ENCODE data around the gene ZNF133. TPM values are rescaled to one million over a fixed set of nuclear protein-coding genes. Genes with fewer than 3 reads are reported as not detected.

Gene ZNF133
- 23.8 and 25.3 TPM in 2 replicates for total RNA-seq

DNA sequence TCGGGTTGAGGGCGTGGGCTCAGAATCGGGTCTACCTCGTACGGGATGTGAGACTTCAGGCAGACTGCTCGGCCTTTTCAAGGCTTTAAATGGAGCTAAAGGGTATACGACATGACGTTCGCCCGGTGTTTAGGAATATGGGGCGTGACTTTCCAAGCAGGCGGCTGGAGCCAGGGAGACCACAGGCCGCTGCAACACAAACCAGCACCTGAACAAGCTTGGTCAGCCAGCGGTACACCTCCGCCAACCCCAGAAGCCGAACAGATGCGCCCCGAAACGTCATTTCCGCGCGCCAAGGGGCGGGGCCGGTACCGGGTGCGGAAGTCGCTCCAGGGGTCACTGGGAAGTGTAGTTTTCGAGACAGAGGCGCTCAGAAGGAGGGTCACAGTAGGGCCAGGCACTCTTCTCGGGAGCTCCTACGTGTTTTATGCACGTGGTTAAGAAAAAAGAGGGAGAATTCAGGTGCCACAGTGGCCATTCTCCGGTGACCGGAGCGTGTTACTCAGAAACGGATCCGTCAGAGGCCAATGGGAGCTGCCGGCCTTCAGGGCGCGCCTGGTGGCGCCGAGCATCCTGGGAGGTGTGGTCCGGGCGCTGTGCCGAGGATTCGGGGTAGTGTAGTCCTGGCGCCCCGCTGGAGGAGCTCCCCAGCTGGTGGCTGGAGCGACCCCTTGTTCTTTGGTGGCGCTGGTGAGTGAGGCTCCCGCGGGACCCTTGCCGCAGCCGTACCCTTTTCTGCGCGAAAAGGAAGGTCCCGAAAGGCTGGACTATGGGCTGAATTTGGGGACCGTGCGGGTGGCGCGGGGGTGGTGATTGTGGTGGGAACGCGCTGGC, at the start of gene ZNF133:
Gene ZNF133, plus strand, starts transcription at position 613 of the 834 bp plus-strand sequence. CDS start 17,160 bp downstream, outside the sequence.

Other genes with a start within 250 kb of the ZNF133 start
- gene OVOL2, start 230.6 kb upstream of the ZNF133 start, total RNA-seq, result not detected in 2 replicates
- 15.9 and 19.1 TPM in 2 replicates for gene KAT14, start 150.7 kb upstream of the ZNF133 start, total RNA-seq
- gene PET117, start 150.7 kb upstream of the ZNF133 start, total RNA-seq, result 8.5 and 11.1 TPM in 2 replicates
- gene DZANK1, start 178.5 kb downstream of the ZNF133 start, total RNA-seq, result 0.83 and 0.85 TPM in 2 replicates
- gene POLR3F, start 178.9 kb downstream of the ZNF133 start, total RNA-seq, result 10.7 and 10.9 TPM in 2 replicates
- gene RBBP9, start 208.7 kb downstream of the ZNF133 start, total RNA-seq, result 9.0 and 9.4 TPM in 2 replicates
- gene SEC23B, start 219.4 kb downstream of the ZNF133 start, total RNA-seq, result 46.4 and 49.6 TPM in 2 replicates

Data from smooth muscle cell of bladder (primary cell).